IPS-20b (cell line): ENCODE data around the gene GC.
A peak's percentile ranks its signal among the peaks of the same experiment; 100 is the strongest.
"Not testable (repeated sequence)": the region's sequence is repeated elsewhere in the genome, so short reads cannot be mapped to it uniquely, and the experiment has no call there.

Source experiments
- H3K27ac ChIP-seq: one replicate; pipeline ENCODE4 v1.5.1; 2013; ENCODE audit warnings: low read length
- H3K27me3 ChIP-seq: 2 replicates; pipeline ENCODE4 v1.6.1; 2013; ENCODE audit warnings: mild to moderate bottlenecking, low read length, inconsistent platforms; ENCODE audit not compliant: insufficient read depth
- H3K36me3 ChIP-seq: 2 replicates; pipeline ENCODE4 v1.6.1; 2013; ENCODE audit warnings: low read depth, mild to moderate bottlenecking, inconsistent platforms, low read length, moderate library complexity; ENCODE audit not compliant: insufficient read depth
- H3K4me1 ChIP-seq: 2 replicates; pipeline ENCODE4 v1.6.1; 2013; ENCODE audit warnings: mild to moderate bottlenecking, control low read depth, inconsistent platforms, low read length, moderate library complexity; ENCODE audit not compliant: insufficient read depth
- H3K4me3 ChIP-seq: 2 replicates; pipeline ENCODE4 v1.5.1; 2013; ENCODE audit warnings: mild to moderate bottlenecking, low read length, inconsistent platforms
- H3K9ac ChIP-seq: 2 replicates; pipeline ENCODE4 v1.6.1; 2013; ENCODE audit warnings: low read depth, mild to moderate bottlenecking, inconsistent platforms, low read length, moderate library complexity
- H3K9me3 ChIP-seq: 2 replicates; pipeline ENCODE4 v1.6.1; 2013; ENCODE audit warnings: mild to moderate bottlenecking, low read depth, low read length, inconsistent platforms; ENCODE audit not compliant: insufficient read depth

Gene GC

GRCh38 chr4:71765350-71765749 lies 18.5 kb downstream of the GC start:
- Histone ChIP-seq H3K36me3 (no peaks in the 10 kb centered on the region), H3K9me3 (peaks cover 11% of the 10 kb centered on the region; the same call in 1 of the 2 replicates), H3K4me1 (peaks cover 22% of the 10 kb centered on the region; the same call in 1 of the 2 replicates), H3K9ac (peak overlapping the region; percentile 22; the same call in 1 of the 2 replicates), H3K27me3 (no peaks in the 10 kb centered on the region), H3K4me3 (no peak overlapping the region), H3K27ac (peak overlapping the region; percentile 85)

GRCh38 chr4:71752383-71753042 lies 31.4 kb downstream of the GC start:
- Histone ChIP-seq H3K27ac (no peak overlapping the region), H3K4me3 (0 out of 2 replicates have a peak overlapping the region, but pooled peaks have one; percentile 21), H3K9me3 (no peaks in the 10 kb centered on the region), H3K36me3 (no peaks in the 10 kb centered on the region), H3K4me1 (peaks cover 7% of the 10 kb centered on the region), H3K27me3 (no peaks in the 10 kb centered on the region), H3K9ac (peak overlapping the region; percentile 32; the same call in 1 of the 2 replicates)

GRCh38 chr4:71749008-71749594 lies 34.8 kb downstream of the GC start:
- H3K27me3 ChIP-seq: no peaks in the 10 kb centered on the region
- H3K36me3 ChIP-seq: no peaks in the 10 kb centered on the region
- peaks cover 7% of the 10 kb centered on the region; the same call in 1 of the 2 replicates for H3K4me1 ChIP-seq
- no peak overlapping the region for H3K27ac ChIP-seq
- no peak overlapping the region for H3K9ac ChIP-seq
- no peak overlapping the region for H3K4me3 ChIP-seq
- no peaks in the 10 kb centered on the region for H3K9me3 ChIP-seq

GRCh38 chr4:71746379-71746778 lies 37.5 kb downstream of the GC start:
- H3K27me3 ChIP-seq: no peaks in the 10 kb centered on the region
- no peaks in the 10 kb centered on the region; the same call in 1 of the 2 replicates for H3K4me1 ChIP-seq
- no peaks in the 10 kb centered on the region for H3K36me3 ChIP-seq
- no peak overlapping the region for H3K27ac ChIP-seq
- no peaks in the 10 kb centered on the region for H3K9me3 ChIP-seq
- H3K9ac ChIP-seq: no peak overlapping the region
- H3K4me3 ChIP-seq: no peak overlapping the region

- not testable (repeated sequence) for H3K27ac ChIP-seq, H3K27me3 ChIP-seq, H3K4me3 ChIP-seq, H3K9me3 ChIP-seq, H3K4me1 ChIP-seq, H3K9ac ChIP-seq, H3K36me3 ChIP-seq
These were observed 45.1 kb downstream of the GC start for GRCh38 chr4:71738782-71739181.

GRCh38 chr4:71732706-71733105 lies 51.2 kb downstream of the GC start:
- no peak overlapping the region for H3K27ac ChIP-seq
- H3K9ac ChIP-seq: no peak overlapping the region

GRCh38 chr4:71732066-71732465 lies 51.8 kb downstream of the GC start:
- H3K4me3 ChIP-seq: no peak overlapping the region
- no peak overlapping the region for H3K27ac ChIP-seq
- no peaks in the 10 kb centered on the region for H3K36me3 ChIP-seq
- H3K27me3 ChIP-seq: no peaks in the 10 kb centered on the region
- peaks cover 2% of the 10 kb centered on the region for H3K9me3 ChIP-seq
- H3K4me1 ChIP-seq: no peaks in the 10 kb centered on the region
- no peak overlapping the region for H3K9ac ChIP-seq

More at GRCh38 chr4:71732706-71733105, 51.2 kb downstream of the GC start:
- Histone ChIP-seq H3K27me3 (no peaks in the 10 kb centered on the region), H3K36me3 (no peaks in the 10 kb centered on the region), H3K4me1 (no peaks in the 10 kb centered on the region), H3K4me3 (no peak overlapping the region), H3K9me3 (peaks cover 8% of the 10 kb centered on the region)

- H3K27me3 ChIP-seq: no peaks in the 10 kb centered on the region
- H3K9ac ChIP-seq: no peak overlapping the region
- H3K36me3 ChIP-seq: no peaks in the 10 kb centered on the region
- H3K4me1 ChIP-seq: no peaks in the 10 kb centered on the region
- H3K27ac ChIP-seq: no peak overlapping the region
- no peak overlapping the region for H3K4me3 ChIP-seq
- H3K9me3 ChIP-seq: no peaks in the 10 kb centered on the region
These were observed 54.0 kb downstream of the GC start for GRCh38 chr4:71729856-71730255.

- Histone ChIP-seq H3K9me3 (no peaks in the 10 kb centered on the region), H3K27me3 (no peaks in the 10 kb centered on the region), H3K4me1 (no peaks in the 10 kb centered on the region; the same call in 1 of the 2 replicates), H3K36me3 (no peaks in the 10 kb centered on the region), H3K27ac (no peak overlapping the region), H3K4me3 (no peak overlapping the region), H3K9ac (no peak overlapping the region)
These were observed 70.2 kb downstream of the GC start for GRCh38 chr4:71713611-71714203.

GRCh38 chr4:71711985-71712348 lies 71.9 kb downstream of the GC start:
- no peaks in the 10 kb centered on the region for H3K27me3 ChIP-seq
- H3K36me3 ChIP-seq: no peaks in the 10 kb centered on the region
- H3K27ac ChIP-seq: no peak overlapping the region
- no peak overlapping the region for H3K9ac ChIP-seq
- H3K4me3 ChIP-seq: no peak overlapping the region
- no peaks in the 10 kb centered on the region; the same call in 1 of the 2 replicates for H3K4me1 ChIP-seq
- H3K9me3 ChIP-seq: no peaks in the 10 kb centered on the region; the same call in 1 of the 2 replicates

- Histone ChIP-seq H3K36me3 (no peaks in the 10 kb centered on the region), H3K9me3 (no peaks in the 10 kb centered on the region; the same call in 1 of the 2 replicates), H3K27me3 (no peaks in the 10 kb centered on the region), H3K9ac (no peak overlapping the region), H3K4me3 (no peak overlapping the region), H3K27ac (no peak overlapping the region), H3K4me1 (no peaks in the 10 kb centered on the region; the same call in 1 of the 2 replicates)
These were observed 72.6 kb downstream of the GC start for GRCh38 chr4:71711044-71711984.
